ENCODE data around the gene MAPK10.

DNA sequence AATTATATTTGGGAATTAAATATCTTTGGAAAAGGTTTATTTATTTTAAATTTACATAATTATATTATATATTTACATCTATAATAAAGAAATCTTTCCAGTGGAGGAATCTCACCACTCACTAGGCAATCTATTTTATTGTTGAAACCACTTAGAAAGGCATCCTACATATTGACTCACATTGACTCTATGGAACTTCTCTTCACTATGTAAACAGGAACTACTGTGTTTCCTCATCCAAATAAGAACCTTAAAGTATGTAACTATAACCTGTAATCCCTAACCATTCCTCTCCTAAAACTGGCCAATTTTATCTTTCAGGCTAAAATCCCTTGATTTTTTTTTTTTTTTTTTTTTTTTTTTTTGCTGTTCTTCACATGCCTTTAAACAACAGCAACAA lies 268.7 kb downstream of the MAPK10 start:
- TF ChIP-seq BCL11B (tag by site-specific recombination; IDR thresholded peaks at IDR 0.05; ENCODE audit: low read depth), result no peak
- no peak for TF ChIP-seq ZNF600 (tag by site-specific recombination; IDR thresholded peaks at IDR 0.05)
- no peak for TF ChIP-seq SP2 (tag by site-specific recombination; IDR thresholded peaks at IDR 0.05)
- TF ChIP-seq, protein P1, sequence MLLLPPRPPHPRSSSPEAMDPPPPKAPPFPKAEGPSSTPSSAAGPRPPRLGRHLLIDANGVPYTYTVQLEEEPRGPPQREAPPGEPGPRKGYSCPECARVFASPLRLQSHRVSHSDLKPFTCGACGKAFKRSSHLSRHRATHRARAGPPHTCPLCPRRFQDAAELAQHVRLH (tag by site-specific recombination; IDR thresholded peaks at IDR 0.05), result no peak
- TF ChIP-seq, protein P2, sequence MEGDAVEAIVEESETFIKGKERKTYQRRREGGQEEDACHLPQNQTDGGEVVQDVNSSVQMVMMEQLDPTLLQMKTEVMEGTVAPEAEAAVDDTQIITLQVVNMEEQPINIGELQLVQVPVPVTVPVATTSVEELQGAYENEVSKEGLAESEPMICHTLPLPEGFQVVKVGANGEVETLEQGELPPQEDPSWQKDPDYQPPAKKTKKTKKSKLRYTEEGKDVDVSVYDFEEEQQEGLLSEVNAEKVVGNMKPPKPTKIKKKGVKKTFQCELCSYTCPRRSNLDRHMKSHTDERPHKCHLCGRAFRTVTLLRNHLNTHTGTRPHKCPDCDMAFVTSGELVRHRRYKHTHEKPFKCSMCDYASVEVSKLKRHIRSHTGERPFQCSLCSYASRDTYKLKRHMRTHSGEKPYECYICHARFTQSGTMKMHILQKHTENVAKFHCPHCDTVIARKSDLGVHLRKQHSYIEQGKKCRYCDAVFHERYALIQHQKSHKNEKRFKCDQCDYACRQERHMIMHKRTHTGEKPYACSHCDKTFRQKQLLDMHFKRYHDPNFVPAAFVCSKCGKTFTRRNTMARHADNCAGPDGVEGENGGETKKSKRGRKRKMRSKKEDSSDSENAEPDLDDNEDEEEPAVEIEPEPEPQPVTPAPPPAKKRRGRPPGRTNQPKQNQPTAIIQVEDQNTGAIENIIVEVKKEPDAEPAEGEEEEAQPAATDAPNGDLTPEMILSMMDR (tag by site-specific recombination; IDR thresholded peaks at IDR 0.05), result no peak
- TF ChIP-seq ZBTB20 (tag by site-specific recombination; IDR thresholded peaks at IDR 0.05), result no peak

All from HEK293 (cell line).